Neural crest cell (in vitro differentiated cells): ENCODE measurements around the gene EPB41L4A. TPM values are rescaled to one million over a fixed set of nuclear protein-coding genes. Genes with fewer than 3 reads are reported as not detected.

Experiments used
- DNase-seq: peaks from one replicate; pipeline ENCODE4 v3.0.0; 2021; ENCODE audit warnings: low read depth, mixed read lengths, low spot score
- H3K27ac Mint-ChIP-seq: one replicate; pipeline ENCODE4 v1.8.0; 2021; ENCODE audit warnings: mild to moderate bottlenecking, mixed read lengths; ENCODE audit not compliant: unreplicated experiment
- H3K27me3 Mint-ChIP-seq: 2 replicates; pipeline ENCODE4 v1.8.0; 2021; ENCODE audit warnings: low read depth, mild to moderate bottlenecking, mixed read lengths
- H3K36me3 Mint-ChIP-seq: 2 replicates; pipeline ENCODE4 v1.8.0; 2021; ENCODE audit warnings: low read depth, mild to moderate bottlenecking, mixed read lengths
- H3K4me1 Mint-ChIP-seq: 2 replicates; pipeline ENCODE4 v1.8.0; 2021; ENCODE audit warnings: mixed read lengths
- H3K4me3 Mint-ChIP-seq: one replicate; pipeline ENCODE4 v1.8.0; 2021; ENCODE audit warnings: mild to moderate bottlenecking, mixed read lengths
- H3K9me3 Mint-ChIP-seq: 2 replicates; pipeline ENCODE4 v1.8.0; 2021; ENCODE audit warnings: mixed read lengths
- CTCF ChIP-seq: fragments of 200-600 bp; sonication (generic); conservative IDR thresholded peaks from 2 replicates; pipeline ENCODE4 v1.5.0; 2021; ENCODE audit warnings: antibody characterized with exemption, mild to moderate bottlenecking
- total RNA-seq: library from RNA; stranded (reverse); gene quantifications from 2 replicates; pipeline ENCODE4 v1.2.1, GENCODE V29; 2021

The EPB41L4A gene
- total RNA-seq, 1 donor from 2014 or later = 10.8 TPM

GRCh38 chr5:112384523-112384922, 34.6 kb downstream of the EPB41L4A start:
- Mint-ChIP-seq H3K4me1 (peaks cover 6% of the 10 kb centered on the region), H3K27ac (no peak overlapping the region), H3K4me3 (no peak overlapping the region), H3K9me3 (no peaks in the 10 kb centered on the region), H3K36me3 (no peaks in the 10 kb centered on the region), H3K27me3 (no peaks in the 10 kb centered on the region)
- TF ChIP-seq CTCF = no peak
- DNase-seq = no peak

- H3K9me3 Mint-ChIP-seq = no peaks in the 10 kb centered on the region
- H3K4me3 Mint-ChIP-seq = no peak overlapping the region
- H3K27ac Mint-ChIP-seq = no peak overlapping the region
- peaks cover 11% of the 10 kb centered on the region for H3K4me1 Mint-ChIP-seq
- no peaks in the 10 kb centered on the region for H3K27me3 Mint-ChIP-seq
- no peak for TF ChIP-seq CTCF
- H3K36me3 Mint-ChIP-seq = no peaks in the 10 kb centered on the region
- DNase-seq = no peak
Observed at GRCh38 chr5:112382886-112383285, 36.2 kb downstream of the EPB41L4A start.

- DNase-seq = no peak
- H3K27me3 Mint-ChIP-seq = no peaks in the 10 kb centered on the region
- H3K36me3 Mint-ChIP-seq = no peaks in the 10 kb centered on the region
- H3K9me3 Mint-ChIP-seq = no peaks in the 10 kb centered on the region
- H3K4me1 Mint-ChIP-seq = peaks cover 11% of the 10 kb centered on the region
- no peak for TF ChIP-seq CTCF
- H3K27ac Mint-ChIP-seq = no peak overlapping the region
- H3K4me3 Mint-ChIP-seq = no peak overlapping the region
Observed at GRCh38 chr5:112381521-112381920, 37.6 kb downstream of the EPB41L4A start.

GRCh38 chr5:112379542-112380325, 39.3 kb downstream of the EPB41L4A start:
- H3K36me3 Mint-ChIP-seq = no peaks in the 10 kb centered on the region
- H3K27ac Mint-ChIP-seq = peak overlapping the region; percentile 68
- H3K4me1 Mint-ChIP-seq = peaks cover 11% of the 10 kb centered on the region
- H3K4me3 Mint-ChIP-seq = no peak overlapping the region
- H3K9me3 Mint-ChIP-seq = no peaks in the 10 kb centered on the region
- H3K27me3 Mint-ChIP-seq = no peaks in the 10 kb centered on the region
- TF ChIP-seq CTCF = no peak
- DNase-seq = no peak

- no peaks in the 10 kb centered on the region for H3K27me3 Mint-ChIP-seq
- H3K9me3 Mint-ChIP-seq = no peaks in the 10 kb centered on the region
- H3K27ac Mint-ChIP-seq = no peak overlapping the region
- H3K4me1 Mint-ChIP-seq = peaks cover 8% of the 10 kb centered on the region
- H3K4me3 Mint-ChIP-seq = no peak overlapping the region
- no peaks in the 10 kb centered on the region for H3K36me3 Mint-ChIP-seq
- no peak for DNase-seq
- TF ChIP-seq CTCF = no peak
Observed at GRCh38 chr5:112374818-112375217, 44.3 kb downstream of the EPB41L4A start.
